Kidney (tissue), 14 donors: ENCODE results near the gene BACH2. TPM values are rescaled to one million over a fixed set of nuclear protein-coding genes. Genes with fewer than 3 reads are reported as not detected.

Experiments used
- DNase-seq, 5 donors: peaks; one replicate each; pipeline ENCODE4 v3.0.0-alpha.2; 2013 to 2020
- FAIRE-seq: peaks from 2 replicates; lab custom pipeline; 2012; peaks lifted over from hg19 to GRCh38; lab: Jason Lieb, UNC
- H3K27ac ChIP-seq, 2 donors: one replicate each; pipeline ENCODE4 v1.7.0; 2013; ENCODE audit warnings: low read depth in 2 of 2, low read length in 2 of 2, inconsistent platforms in 1 of 2
- H3K27me3 ChIP-seq: one replicate; pipeline ENCODE4 v1.7.1; 2013; ENCODE audit warnings: low read length, inconsistent platforms; ENCODE audit not compliant: control insufficient read depth, insufficient read depth
- H3K36me3 ChIP-seq, 3 donors: one replicate each; pipeline versions ENCODE4 v1.7.0 to v1.7.1; 2013; ENCODE audit warnings: low read length in 3 of 3, control low read depth in 1 of 3, inconsistent platforms in 1 of 3; ENCODE audit not compliant: insufficient read depth in 3 of 3, control insufficient read depth in 2 of 3
- H3K4me1 ChIP-seq, 3 donors: one replicate each; pipeline versions ENCODE4 v1.7.0 to v1.7.1; 2013; ENCODE audit warnings: low read length in 3 of 3, inconsistent platforms in 1 of 3, low read depth in 1 of 3; ENCODE audit not compliant: control insufficient read depth in 2 of 3, insufficient read depth in 2 of 3
- H3K4me3 ChIP-seq, 3 donors: one replicate each; pipeline versions ENCODE4 v1.7.0 to v1.8.1; 2013; ENCODE audit warnings: low read length in 3 of 3, control low read depth in 1 of 3, inconsistent platforms in 1 of 3
- H3K9ac ChIP-seq, 3 donors: one replicate each; pipeline versions ENCODE4 v1.7.0 to v1.7.1; 2013; ENCODE audit warnings: low read length in 3 of 3, control low read depth in 1 of 3, inconsistent platforms in 1 of 3
- H3K9me3 ChIP-seq, 3 donors: one replicate each; pipeline versions ENCODE4 v1.7.0 to v1.7.1; 2013; ENCODE audit warnings: low read length in 3 of 3, control low read depth in 1 of 3, inconsistent platforms in 1 of 3; ENCODE audit not compliant: control insufficient read depth in 2 of 3, insufficient read depth in 1 of 3
- CTCF ChIP-seq: IDR thresholded peaks from 3 replicates; pipeline ENCODE4 v1.5.1; 2012; ENCODE audit warnings: mild to moderate bottlenecking, moderate library complexity, borderline replicate concordance; ENCODE audit not compliant: insufficient read depth; ENCODE audit errors: extremely low read depth
- intact Hi-C: fragments of 100-400 bp; cut with DNase I; formaldehyde crosslinking; loops from one replicate; pipeline ENCODE4 v1.11.1; 2022
- polyA plus RNA-seq: library from polyadenylated mRNA; stranded (reverse); fragments of 350-450 nt; fragmentation: Illumina TruSeq; extraction: RNeasy Lipid Tissue Mini Kit (QIAGEN cat#74804); gene quantifications from one replicate; pipeline ENCODE4 v1.2.3, GENCODE V29; 2014; ENCODE audit warnings: low read depth, low replicate concordance; ENCODE audit not compliant: insufficient read depth
- total RNA-seq: library from RNA; stranded (reverse); fragmentation: NEBNext Ultra II Directional; extraction: Animal tissue kit (Norgen Biotek cat#: 25700); gene quantifications from one replicate; pipeline ENCODE4 v1.2.1, GENCODE V29; 2021
- donor health status: control.
- donor health status: control.
- donor health status: control.
- donor health status: control.
- donor health status: control.
- donor health status: DM: yes; HTN: yes; CAD: no.
- donor health status: Normal renal cell carcinoma (clear cell type).

BACH2 gene
- total and polyA plus RNA-seq, 2 donors from 2014 or later, result 0.32 to 6.9 TPM

GRCh38 chr6:89936177-89936576, 360.5 kb downstream of the BACH2 start:
- no peaks in the 10 kb centered on the region for H3K9me3 ChIP-seq
- FAIRE-seq (no peak), DNase-seq (no peak)
- intact Hi-C loops, result no loop called here
- H3K4me1 ChIP-seq, result no peaks in the 10 kb centered on the region
- H3K9ac ChIP-seq, result no peak overlapping the region
- no peaks in the 10 kb centered on the region for H3K36me3 ChIP-seq
- H3K4me3 ChIP-seq, result no peak overlapping the region
- no peaks in the 10 kb centered on the region for H3K27me3 ChIP-seq
- no peak for TF ChIP-seq CTCF
- no peak overlapping the region for H3K27ac ChIP-seq

- FAIRE-seq (no peak), DNase-seq (no peak)
- Histone ChIP-seq H3K36me3 (no peaks in the 10 kb centered on the region), H3K27ac (no peak overlapping the region), H3K9ac (no peak overlapping the region), H3K9me3 (no peaks in the 10 kb centered on the region), H3K4me1 (no peaks in the 10 kb centered on the region), H3K27me3 (no peaks in the 10 kb centered on the region), H3K4me3 (no peak overlapping the region)
- no peak for TF ChIP-seq CTCF
- intact Hi-C loops, result no loop called here
Observed at GRCh38 chr6:89934685-89935366, 361.8 kb downstream of the BACH2 start.

- Histone ChIP-seq H3K36me3 (no peaks in the 10 kb centered on the region), H3K4me1 (no peaks in the 10 kb centered on the region), H3K27me3 (no peaks in the 10 kb centered on the region), H3K9me3 (no peaks in the 10 kb centered on the region), H3K27ac (no peak overlapping the region), H3K9ac (no peak overlapping the region), H3K4me3 (no peak overlapping the region)
- intact Hi-C loops, result no loop called here
- no peak for TF ChIP-seq CTCF
- DNase-seq (no peak), FAIRE-seq (no peak)
Observed at GRCh38 chr6:89932245-89932802, 364.3 kb downstream of the BACH2 start.

- intact Hi-C loops, result no loop called here
- TF ChIP-seq CTCF, result no peak
- no peak for FAIRE-seq
Observed at GRCh38 chr6:89930789-89931188, 365.9 kb downstream of the BACH2 start.

More at GRCh38 chr6:89930789-89931188, 365.9 kb downstream of the BACH2 start:
- Histone ChIP-seq H3K9ac (no peak overlapping the region), H3K4me1 (no peaks in the 10 kb centered on the region), H3K9me3 (no peaks in the 10 kb centered on the region), H3K36me3 (no peaks in the 10 kb centered on the region), H3K27me3 (no peaks in the 10 kb centered on the region), H3K4me3 (no peak overlapping the region), H3K27ac (no peak overlapping the region)
- DNase-seq, result no peak
